Measurements from ENCODE around the gene PLCZ1.
"Not testable (repeated sequence)": the region's sequence is repeated elsewhere in the genome, so short reads cannot be mapped to it uniquely, and the experiment has no call there.

PLCZ1 gene

DNA sequence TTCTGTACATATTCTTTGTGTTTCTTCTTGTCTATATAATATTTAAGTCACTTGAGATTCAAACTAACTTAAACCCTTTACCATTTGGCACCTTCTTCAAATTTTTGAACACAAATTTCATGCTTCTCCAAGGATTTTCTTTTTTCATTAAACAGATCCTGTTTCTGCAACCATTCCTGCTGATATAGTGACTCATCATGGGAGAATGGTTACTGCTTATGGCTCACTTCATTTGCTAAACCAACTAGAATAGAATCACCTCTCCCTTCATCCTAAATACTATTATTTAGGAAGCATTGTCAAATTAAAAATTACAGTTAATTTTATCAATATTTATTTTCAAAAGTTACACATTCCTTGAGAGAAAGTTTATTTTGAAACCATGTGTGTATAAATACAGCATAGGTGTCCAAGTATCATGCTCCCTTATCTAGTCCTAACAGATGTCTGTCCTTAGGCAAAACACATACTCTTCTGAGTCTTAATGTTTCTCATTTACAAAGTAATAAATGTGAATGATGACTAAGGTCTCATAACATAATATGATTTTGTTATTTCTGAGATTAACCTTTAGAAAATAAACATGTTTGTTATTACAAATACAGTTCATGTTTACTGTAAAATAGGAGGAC, 40.7 kb downstream of the PLCZ1 start:
- no peak for DNase-seq

DNA sequence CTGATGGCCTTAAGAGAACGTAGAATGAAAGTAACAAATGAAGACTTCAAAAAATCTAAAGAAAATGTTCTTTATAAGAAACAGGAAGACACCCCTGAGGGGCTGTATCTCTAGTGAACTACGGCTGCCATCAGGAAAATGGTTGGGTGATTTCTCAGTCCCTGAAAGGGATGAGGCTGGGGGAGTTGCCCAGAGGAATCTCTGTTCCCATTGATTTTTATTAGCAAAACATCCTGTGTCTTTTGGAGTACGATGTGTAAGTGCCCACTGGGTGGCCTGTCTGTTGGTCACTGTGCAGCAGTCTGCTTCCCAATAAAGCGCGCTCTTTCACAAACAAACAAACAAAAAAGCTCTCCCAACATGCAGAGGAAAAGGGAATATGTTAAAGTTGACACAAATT, 43.8 kb downstream of the PLCZ1 start:
- not testable (repeated sequence) for DNase-seq

DNA sequence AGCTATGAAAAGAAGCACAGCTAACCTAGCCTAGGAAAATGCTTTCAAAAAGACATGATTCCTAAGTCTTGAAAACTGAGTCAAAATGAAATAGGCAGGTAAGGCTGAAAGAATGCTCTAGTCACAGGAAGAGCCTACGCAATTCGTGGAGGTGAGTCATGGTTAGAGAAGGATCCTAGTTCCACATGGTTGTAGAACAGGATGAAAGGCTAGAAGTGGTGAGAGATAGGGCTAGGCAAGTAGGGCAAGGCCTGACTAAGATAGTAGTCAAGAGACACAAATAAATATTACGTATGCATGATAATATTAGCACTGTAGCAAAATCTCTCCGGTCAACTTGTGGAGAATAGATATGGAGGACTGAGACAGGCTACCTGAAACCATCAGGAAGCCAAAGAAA, 47.2 kb downstream of the PLCZ1 start:
- DNase-seq, result no peak

DNA sequence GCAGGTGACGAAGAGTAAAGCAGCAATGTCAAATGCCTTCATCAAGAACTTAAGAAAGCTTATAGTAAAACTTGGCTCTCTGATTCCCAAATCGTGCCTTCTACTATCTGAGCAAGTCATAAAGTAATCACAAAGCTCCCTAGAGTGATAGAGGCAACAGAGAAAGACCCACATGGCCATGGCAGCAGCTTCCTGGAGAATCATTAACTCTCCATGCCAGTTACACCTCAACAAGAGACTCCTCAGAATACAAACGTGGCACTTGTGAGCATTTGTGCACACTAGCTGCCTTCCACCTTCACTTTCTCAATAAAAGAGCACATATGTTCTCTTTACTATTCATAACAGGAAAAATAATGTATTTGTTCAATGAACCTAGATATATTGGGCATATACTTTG, 48.0 kb downstream of the PLCZ1 start:
- no peak for DNase-seq

DNA sequence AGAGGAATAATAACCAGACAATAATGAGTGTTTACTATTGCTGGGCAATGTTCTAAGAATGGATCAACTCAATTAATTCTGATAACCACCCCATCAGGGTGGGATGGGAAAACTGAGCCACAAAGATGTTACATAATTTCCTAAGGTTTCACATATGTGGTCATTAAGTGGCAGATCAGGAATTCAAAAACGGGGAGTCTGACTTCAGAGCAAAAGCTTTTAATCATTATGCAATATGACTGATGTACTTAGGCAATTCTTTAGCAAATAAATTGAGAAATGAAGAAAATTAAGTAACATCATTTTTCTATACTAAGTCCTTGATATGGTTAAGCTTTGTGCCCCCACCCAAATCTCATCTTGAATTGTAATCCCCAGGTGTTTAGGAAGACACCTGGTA, 53.4 kb downstream of the PLCZ1 start:
- no peak for DNase-seq

DNA sequence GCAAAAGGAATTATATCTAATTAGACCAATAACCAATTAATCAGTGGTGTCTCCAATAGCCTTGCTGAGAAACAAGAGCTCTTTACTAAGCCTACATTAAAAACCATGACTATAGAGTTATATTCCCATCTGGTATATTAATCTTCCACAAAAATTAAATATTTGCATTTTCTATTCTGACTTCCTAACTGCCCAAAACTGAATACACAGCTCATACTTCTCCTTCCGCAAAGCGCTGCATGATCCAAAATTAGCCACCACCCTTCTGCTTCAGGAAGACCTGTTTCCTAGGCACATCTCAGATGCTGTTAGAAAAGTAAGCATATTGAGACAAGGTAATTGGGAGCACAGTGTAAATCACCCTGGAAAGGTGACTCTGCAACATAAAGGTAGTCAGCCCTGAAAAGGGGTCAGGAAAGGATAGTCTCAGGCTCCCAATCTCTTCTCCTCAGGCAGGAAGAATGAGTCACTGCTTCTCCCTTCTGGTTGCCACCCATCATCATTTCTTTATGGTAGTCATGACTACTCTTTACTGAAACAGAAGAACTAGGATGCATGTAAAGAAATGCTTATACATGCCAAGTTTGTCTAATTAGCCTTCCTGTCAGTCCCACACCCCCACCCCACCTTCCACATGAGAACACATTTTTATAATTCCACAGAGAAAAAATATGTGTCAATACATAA, 54.3 kb downstream of the PLCZ1 start:
- no peak for DNase-seq

DNA sequence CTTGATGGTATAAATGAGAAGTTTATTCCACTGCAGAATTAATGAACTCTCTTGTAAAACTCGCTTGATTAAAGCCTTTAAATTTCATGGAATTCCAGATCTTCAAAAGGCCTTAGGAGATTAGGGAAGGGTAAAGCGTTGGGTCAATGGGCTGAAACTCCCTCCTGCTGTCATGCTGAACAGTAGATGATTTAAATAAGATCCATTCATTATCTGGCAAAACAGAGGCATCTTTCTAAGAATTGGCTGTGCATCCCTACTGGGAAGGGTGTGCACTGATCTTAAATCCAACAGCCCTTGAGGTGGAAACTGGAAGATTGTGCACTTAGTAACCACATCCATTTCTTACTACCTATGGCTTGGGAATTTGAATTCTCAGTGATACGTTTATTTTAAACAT, 56.0 kb downstream of the PLCZ1 start:
- DNase-seq, result no peak

DNA sequence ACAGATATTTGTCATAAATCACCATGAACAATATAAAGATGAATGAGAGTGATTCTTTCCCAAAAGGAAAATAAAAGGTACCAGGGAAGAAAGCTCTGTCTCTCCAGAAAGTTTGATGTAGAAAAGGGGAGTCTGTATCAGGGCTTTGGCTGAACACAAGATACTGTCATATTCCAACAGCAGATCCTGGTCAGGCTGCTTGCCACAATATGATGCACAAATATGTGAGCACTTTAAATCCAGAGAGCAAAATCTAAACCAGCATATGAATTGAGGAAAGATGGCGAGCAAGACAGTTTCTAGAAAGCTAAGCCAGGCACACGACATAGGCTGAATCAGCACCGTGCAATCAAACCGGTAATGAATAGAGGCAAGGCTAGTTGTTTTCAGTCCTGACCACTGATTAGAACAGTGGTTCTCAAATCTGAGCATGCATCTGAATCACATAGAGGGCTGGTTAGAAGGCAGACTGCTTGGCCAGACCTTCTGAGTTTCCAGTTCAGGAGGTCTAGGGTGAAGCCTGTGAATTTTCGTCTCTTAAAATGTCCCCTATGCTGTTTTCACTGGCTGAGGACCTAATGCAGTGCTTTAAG, 60.7 kb downstream of the PLCZ1 start:
- DNase-seq, result no peak

DNA sequence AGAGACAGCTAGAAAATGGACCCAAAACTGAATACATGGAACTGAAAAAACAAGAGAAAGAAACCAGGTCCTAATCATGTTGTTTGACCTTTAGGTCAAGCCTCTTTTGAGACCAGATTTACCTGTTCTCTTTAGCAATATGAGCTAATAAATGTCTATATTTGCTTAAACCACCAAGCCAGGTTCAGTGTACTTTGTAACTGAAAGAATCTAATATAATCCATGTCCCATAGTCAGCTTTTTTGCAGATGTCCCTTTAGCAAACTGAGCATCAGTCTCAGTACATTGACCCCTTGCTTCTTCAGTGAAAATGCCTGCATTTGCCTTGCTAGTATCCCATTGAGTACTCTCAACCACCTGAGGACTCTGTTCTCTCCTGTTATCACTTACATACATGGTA, 61.7 kb downstream of the PLCZ1 start:
- DNase-seq, result no peak

DNA sequence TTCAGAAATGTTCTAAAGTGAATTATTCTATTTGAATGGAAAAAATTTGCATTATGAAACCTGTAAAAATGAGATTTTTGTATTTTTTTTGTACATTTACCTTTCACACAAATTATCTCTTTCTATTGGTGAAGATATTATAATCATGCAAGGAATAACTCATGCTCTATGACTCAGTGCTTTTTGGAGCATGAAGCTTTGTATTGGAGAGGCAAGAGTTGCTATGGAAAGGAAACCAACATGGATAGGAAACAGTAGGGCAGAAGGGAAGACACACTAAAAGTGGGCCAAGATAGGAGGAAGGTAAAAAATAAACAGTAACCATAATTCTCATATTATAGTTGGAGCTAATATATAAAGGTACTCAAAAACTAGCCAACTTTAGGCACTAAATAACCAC, 79.0 kb downstream of the PLCZ1 start:
- DNase-seq, result no peak

DNA sequence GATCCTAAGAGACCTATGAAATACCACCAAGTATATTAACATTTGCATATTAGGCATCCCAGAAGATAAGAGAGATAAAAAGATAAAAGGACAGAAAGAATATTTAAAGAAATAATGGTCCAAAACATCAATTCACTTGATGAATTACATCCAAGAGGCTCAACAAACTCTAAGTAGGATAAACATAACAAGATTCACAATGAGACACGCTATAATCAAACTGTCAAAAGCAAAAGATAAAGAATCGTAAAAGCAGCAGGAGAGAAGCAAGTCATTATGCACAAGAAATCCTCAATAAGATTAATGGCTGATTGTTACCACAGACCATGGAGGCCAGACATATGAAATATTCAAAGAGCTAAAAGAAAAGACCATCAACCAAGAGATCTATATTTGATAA, 79.6 kb downstream of the PLCZ1 start:
- DNase-seq, result no peak

DNA sequence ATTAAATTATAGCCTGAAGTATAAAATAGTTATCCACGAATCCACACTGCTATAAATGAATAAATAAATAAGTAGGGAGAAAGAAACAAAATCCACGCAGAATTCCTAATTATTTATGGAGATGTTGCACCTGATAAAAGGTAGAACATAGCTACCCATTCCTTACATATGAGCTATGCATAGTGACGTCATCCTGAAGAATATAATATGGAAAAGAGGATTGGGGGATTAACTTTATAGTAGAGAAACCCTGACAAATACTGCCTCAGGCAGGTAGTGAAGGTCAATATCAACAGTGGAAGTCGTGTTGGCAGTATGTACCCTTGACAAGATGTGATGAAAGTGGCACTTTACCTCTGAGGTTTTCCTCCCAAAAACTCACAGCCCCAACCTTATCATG, 82.5 kb downstream of the PLCZ1 start:
- no peak for DNase-seq

DNA sequence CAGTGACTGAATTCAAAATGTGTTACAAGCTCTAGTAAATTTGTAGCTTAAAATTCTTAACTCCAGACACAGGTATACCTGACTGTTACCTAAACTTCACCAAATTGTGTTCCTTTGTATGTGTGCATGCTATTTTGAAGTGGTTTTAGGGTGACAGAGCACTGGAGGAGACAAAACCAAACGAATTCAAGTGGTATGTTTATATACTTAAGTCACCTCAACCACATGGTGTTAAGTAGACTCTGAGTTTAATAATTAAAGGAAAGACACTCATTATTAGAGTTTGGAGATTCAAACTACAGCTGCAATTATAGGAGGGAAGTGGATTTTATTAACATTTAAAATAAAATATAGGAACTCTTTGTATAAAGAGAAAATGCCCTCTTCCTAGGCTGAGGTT, 84.3 kb downstream of the PLCZ1 start:
- no peak for DNase-seq

DNA sequence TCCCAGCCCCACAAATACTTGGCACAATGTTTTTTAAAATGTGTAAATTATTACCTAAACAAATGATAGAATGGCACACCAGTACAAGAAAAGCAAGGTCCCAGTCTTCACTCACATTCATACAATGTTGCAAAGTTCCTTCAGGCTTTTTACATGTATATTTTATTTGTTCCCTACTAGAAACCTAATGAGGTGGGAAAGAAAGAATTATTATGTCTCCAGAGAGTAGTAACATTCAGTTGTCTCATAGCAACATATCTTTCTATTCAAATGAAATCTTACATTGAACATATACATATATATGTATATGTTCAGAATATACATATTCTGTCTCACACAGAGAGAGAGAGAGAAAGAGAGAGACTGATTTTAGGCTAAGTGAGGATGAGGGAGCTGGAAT, 85.2 kb downstream of the PLCZ1 start:
- no peak for DNase-seq

DNA sequence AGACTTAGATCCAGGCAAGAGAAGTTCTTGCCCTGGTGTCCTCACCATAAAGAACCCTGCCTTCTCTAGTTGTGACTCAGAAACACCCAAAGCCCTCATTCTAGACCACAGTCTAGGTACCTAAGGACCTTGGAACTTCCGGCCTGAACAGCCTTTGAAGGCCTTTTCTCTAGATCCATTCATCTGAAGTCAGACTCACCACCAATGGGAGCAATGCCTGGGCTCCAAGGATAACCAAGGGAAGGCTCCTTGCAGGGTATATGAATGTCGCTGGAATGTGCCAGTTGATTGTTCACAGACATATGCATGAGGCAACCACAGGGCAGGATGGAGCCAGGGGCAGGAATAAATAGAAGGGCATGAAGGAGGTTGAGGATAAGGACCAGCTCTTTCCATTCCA, 86.3 kb downstream of the PLCZ1 start:
- DNase-seq, result no peak

DNA sequence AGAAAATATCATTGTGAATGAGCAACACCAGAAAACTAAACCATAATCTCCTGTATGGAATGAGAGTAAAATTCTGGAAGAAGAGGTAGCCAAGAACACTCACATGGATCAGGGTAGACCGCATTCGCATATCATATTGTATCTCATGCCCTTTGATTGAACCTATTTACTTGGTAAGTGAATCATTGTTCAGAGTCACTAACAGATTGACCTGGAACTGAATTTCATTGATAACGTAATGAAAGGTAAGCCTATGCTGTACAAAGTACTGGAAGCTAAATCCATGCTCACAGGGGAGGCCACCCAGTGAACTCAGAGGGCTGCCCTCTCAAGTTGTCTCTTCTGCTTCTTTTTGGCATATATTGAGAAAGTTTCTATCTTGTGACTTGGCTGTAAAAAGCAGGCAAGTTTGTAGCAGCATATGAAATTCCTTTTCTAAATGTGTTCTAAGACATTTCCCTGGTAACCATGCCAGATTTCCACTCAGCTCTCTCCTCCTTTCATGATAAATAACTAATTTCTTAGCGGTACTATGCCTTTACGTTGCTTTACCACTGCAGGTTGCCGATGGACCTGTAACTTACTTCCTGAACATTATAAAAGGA, 91.4 kb downstream of the PLCZ1 start:
- DNase-seq, result no peak

DNA sequence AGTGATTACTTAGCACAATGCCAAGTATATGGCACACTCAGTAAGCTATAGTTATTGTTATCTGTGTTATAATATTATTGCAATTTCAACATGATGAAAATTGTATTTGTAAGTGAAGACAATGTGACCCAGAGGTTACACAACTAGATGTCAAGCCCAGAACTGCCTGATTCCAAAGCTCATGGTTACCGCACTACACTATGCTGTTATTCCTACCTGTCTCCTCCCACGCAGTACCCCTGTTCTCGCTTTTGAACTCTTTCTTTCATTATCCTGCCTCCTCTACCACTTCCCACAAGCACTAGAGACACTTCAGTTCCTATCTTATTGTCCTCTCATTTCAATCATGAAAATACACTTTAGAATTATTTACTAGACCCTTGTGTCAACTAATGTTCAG, 93.2 kb downstream of the PLCZ1 start:
- DNase-seq, result no peak

DNA sequence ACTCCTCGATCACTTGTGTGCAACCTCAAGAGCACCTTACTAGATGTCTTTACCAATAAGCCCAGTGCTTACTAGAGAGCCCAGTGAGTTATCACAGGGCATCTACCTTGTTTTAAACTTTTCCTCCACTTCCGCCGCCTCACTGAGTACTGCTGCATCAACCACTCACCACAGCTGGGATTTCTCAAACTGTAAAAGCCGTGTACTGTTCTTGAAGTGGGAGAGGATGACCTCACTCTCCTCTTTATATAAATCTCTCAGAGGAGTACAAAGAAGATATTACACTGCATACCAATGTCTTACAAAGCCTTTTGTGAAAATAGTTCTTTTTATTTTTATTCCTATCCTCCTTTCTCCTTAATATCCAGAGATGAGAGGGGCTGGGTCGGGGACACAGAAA, 94.1 kb downstream of the PLCZ1 start:
- no peak for DNase-seq

DNA sequence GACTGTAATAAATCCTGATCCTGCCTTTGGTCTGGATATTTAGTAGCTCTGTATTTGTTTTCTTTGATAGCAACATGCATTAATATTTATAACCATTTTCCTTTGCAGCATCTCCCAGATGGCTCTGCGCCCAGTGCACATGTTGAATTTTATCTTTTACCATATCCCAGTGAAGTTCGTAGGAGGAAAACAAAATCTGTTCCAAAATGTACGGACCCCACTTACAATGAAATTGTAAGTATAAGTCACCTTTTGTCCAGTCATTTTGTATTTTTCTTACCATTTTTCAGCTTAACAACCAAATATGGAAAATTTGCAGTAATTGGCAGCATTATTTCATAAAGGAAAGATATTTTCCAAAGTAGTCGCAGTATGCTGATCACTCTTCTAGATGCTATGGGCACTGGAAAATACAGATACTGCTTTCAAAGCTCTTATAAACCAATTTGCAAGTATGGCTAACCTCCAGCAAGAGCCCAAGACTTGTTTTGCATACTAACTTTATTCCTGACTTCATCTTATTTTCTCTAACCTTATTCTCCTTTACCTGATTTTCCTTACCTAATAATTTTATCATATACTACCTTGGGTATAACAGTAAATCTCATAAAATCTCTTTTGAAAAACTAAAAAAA, 97.4 kb downstream of the PLCZ1 start:
- no peak for DNase-seq

DNA sequence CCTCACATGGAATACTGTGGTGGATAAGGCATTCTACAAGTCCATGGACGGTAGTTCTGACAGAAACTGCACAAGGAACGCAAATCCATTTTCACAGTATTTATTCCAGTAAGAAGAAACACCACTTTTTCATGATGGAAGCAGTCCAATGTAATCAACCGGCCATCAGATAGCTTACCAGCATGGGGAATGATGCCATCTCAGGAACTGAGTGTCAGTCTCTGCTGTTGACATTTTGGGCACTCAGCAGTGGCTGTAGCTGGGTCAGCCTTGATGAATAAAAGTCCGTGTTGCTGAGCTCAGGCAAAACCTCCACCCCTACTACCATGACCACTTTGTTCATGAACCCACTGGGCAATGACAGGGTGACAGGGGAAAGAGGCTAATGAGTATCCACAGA, 103.4 kb downstream of the PLCZ1 start:
- DNase-seq, result no peak

Data from stimulated activated CD4-positive, alpha-beta T cell treated with anti-CD3 and anti-CD28 coated beads, Interleukin-4, amount 100 ng/mL, for 1 hour (primary cell).